HEK293 (cell line): ENCODE results near the gene STAB1.

ENCODE experiments used
- CTCF ChIA-PET: fragments of 350-600 bp; formaldehyde crosslinking; extraction: SDS; loops from one replicate; lab custom pipeline; 2021; ENCODE audit warnings: antibody characterized with exemption; lab: Yijun Ruan, JAX
- POLR2A ChIA-PET: fragments of 300-600 bp; formaldehyde crosslinking; extraction: SDS; loops from one replicate; lab custom pipeline; 2020; ENCODE audit warnings: antibody characterized with exemption, inconsistent platforms; lab: Yijun Ruan, JAX
- H3K27ac ChIP-seq: fragments of 200-500 bp; sonication (Bioruptor generic); 2 replicates; pipeline ENCODE4 v1.5.1; 2014; ENCODE audit warnings: low read depth, low read length, control low read depth, inconsistent platforms; ENCODE audit errors: extremely low read depth
- H3K36me3 ChIP-seq, 2 experiments: fragments of 200-500 bp in 1 of 2; sonication (Bioruptor generic) in 1 of 2; 1 replicate in 1 of 2; 2 replicates in 1 of 2; pipeline ENCODE4 v1.5.1; 2014 to 2017; ENCODE audit warnings: inconsistent platforms in 2 of 2, low read length in 2 of 2; ENCODE audit not compliant: control insufficient read depth in 2 of 2, insufficient read depth in 1 of 2
- H3K4me1 ChIP-seq: fragments of 200-500 bp; sonication (Bioruptor generic); 2 replicates; pipeline ENCODE4 v1.5.1; 2014; ENCODE audit warnings: mild to moderate bottlenecking, low read length, inconsistent platforms; ENCODE audit not compliant: control insufficient read depth, insufficient read depth
- H3K4me3 ChIP-seq: 2 replicates; pipeline ENCODE4 v1.5.1; 2011; ENCODE audit warnings: low read depth, mild to moderate bottlenecking, control low read depth, low read length, moderate library complexity
- H3K9me3 ChIP-seq: fragments of 200-500 bp; sonication (Bioruptor generic); 2 replicates; pipeline ENCODE4 v1.5.1; 2014; ENCODE audit warnings: low read depth, low read length, inconsistent platforms; ENCODE audit not compliant: control insufficient read depth, insufficient read depth
- GLIS1 ChIP-seq: fragments of 450-650 bp; formaldehyde crosslinking; IDR thresholded peaks from 2 replicates; pipeline ENCODE4 v1.5.1; 2016; ENCODE audit warnings: missing biosample characterization, missing genetic modification characterization
- KLF10 ChIP-seq: fragments of 450-650 bp; IDR thresholded peaks from 2 replicates; pipeline ENCODE4 v1.5.1; 2018; ENCODE audit warnings: missing biosample characterization, mild to moderate bottlenecking, missing genetic modification characterization
- KLF9 ChIP-seq: fragments of 450-650 bp; formaldehyde crosslinking; IDR thresholded peaks from 2 replicates; pipeline ENCODE4 v1.5.1; 2016; ENCODE audit warnings: missing biosample characterization, missing genetic modification characterization, low read depth
- PRDM1 ChIP-seq: fragments of 450-650 bp; formaldehyde crosslinking; IDR thresholded peaks from 2 replicates; pipeline ENCODE4; 2016; ENCODE audit warnings: missing biosample characterization, missing genetic modification characterization
- SCRT2 ChIP-seq: fragments of 450-650 bp; formaldehyde crosslinking; IDR thresholded peaks from 2 replicates; pipeline ENCODE4 v1.5.1; 2016; ENCODE audit warnings: missing biosample characterization, missing genetic modification characterization
- SETDB1 ChIP-seq: IDR thresholded peaks from one replicate; pipeline ENCODE4 v1.6.1; 2017; ENCODE audit warnings: mild to moderate bottlenecking, low read length, moderate library complexity, mixed read lengths; ENCODE audit not compliant: insufficient read length
- YY2 ChIP-seq: fragments of 450-650 bp; formaldehyde crosslinking; IDR thresholded peaks from 2 replicates; pipeline ENCODE4 v1.5.1; 2016; ENCODE audit warnings: missing biosample characterization, missing genetic modification characterization
- ZBTB10 ChIP-seq: fragments of 450-650 bp; formaldehyde crosslinking; IDR thresholded peaks from 2 replicates; pipeline ENCODE4 v1.5.1; 2016; ENCODE audit warnings: missing biosample characterization, missing genetic modification characterization
- ZBTB6 ChIP-seq: fragments of 450-650 bp; formaldehyde crosslinking; IDR thresholded peaks from 2 replicates; pipeline ENCODE4 v1.5.1; 2017; ENCODE audit warnings: missing biosample characterization, missing genetic modification characterization
- ZBTB8A ChIP-seq: fragments of 450-650 bp; formaldehyde crosslinking; IDR thresholded peaks from 2 replicates; pipeline ENCODE4 v1.5.1; 2016; ENCODE audit warnings: missing biosample characterization, missing genetic modification characterization
- ZFP3 ChIP-seq: fragments of 450-650 bp; formaldehyde crosslinking; IDR thresholded peaks from 2 replicates; pipeline ENCODE4 v1.5.1; 2016; ENCODE audit warnings: low read depth, missing biosample characterization, missing genetic modification characterization
- ZIC2 ChIP-seq: fragments of 450-650 bp; formaldehyde crosslinking; IDR thresholded peaks from 2 replicates; pipeline ENCODE4 v1.5.1; 2016; ENCODE audit warnings: missing biosample characterization, missing genetic modification characterization
- ZNF174 ChIP-seq: fragments of 450-650 bp; formaldehyde crosslinking; IDR thresholded peaks from 2 replicates; pipeline ENCODE4 v1.5.0; 2017; ENCODE audit warnings: missing biosample characterization, mild to moderate bottlenecking, missing genetic modification characterization
- ZNF19 ChIP-seq: fragments of 450-650 bp; formaldehyde crosslinking; IDR thresholded peaks from 2 replicates; pipeline ENCODE4; 2016; ENCODE audit warnings: missing biosample characterization, missing genetic modification characterization, low read depth
- ZNF221 ChIP-seq: fragments of 450-650 bp; formaldehyde crosslinking; IDR thresholded peaks from 2 replicates; pipeline ENCODE4 v1.5.1; 2017; ENCODE audit warnings: missing biosample characterization, missing genetic modification characterization, borderline replicate concordance
- ZNF366 ChIP-seq: fragments of 450-650 bp; formaldehyde crosslinking; conservative IDR thresholded peaks from 2 replicates; pipeline ENCODE4 v1.5.1; 2016; ENCODE audit warnings: missing biosample characterization, missing genetic modification characterization
- ZNF398 ChIP-seq: fragments of 450-650 bp; formaldehyde crosslinking; IDR thresholded peaks from 2 replicates; pipeline ENCODE4 v1.5.1; 2017; ENCODE audit warnings: missing biosample characterization, missing genetic modification characterization
- ZNF555 ChIP-seq: fragments of 450-650 bp; formaldehyde crosslinking; conservative IDR thresholded peaks from 2 replicates; pipeline ENCODE4 v1.5.1; 2017; ENCODE audit warnings: missing biosample characterization, mild to moderate bottlenecking, missing genetic modification characterization, inconsistent platforms
- ZNF704 ChIP-seq: fragments of 450-650 bp; formaldehyde crosslinking; IDR thresholded peaks from 2 replicates; pipeline ENCODE4 v1.5.1; 2016; ENCODE audit warnings: missing biosample characterization, missing genetic modification characterization
- ZSCAN18 ChIP-seq: fragments of 450-650 bp; formaldehyde crosslinking; IDR thresholded peaks from 2 replicates; pipeline ENCODE4 v1.5.1; 2016; ENCODE audit warnings: missing biosample characterization, missing genetic modification characterization
- TF ChIP-seq, protein P1 (sequence below): fragments of 450-650 bp; formaldehyde crosslinking; IDR thresholded peaks from 2 replicates; pipeline ENCODE4 v1.5.1; 2016; ENCODE audit warnings: missing biosample characterization, missing genetic modification characterization
- TF ChIP-seq, protein P2 (sequence below): fragments of 450-650 bp; formaldehyde crosslinking; IDR thresholded peaks from 2 replicates; pipeline ENCODE4 v1.5.1; 2017; ENCODE audit warnings: missing biosample characterization, missing genetic modification characterization

STAB1 gene

DNA sequence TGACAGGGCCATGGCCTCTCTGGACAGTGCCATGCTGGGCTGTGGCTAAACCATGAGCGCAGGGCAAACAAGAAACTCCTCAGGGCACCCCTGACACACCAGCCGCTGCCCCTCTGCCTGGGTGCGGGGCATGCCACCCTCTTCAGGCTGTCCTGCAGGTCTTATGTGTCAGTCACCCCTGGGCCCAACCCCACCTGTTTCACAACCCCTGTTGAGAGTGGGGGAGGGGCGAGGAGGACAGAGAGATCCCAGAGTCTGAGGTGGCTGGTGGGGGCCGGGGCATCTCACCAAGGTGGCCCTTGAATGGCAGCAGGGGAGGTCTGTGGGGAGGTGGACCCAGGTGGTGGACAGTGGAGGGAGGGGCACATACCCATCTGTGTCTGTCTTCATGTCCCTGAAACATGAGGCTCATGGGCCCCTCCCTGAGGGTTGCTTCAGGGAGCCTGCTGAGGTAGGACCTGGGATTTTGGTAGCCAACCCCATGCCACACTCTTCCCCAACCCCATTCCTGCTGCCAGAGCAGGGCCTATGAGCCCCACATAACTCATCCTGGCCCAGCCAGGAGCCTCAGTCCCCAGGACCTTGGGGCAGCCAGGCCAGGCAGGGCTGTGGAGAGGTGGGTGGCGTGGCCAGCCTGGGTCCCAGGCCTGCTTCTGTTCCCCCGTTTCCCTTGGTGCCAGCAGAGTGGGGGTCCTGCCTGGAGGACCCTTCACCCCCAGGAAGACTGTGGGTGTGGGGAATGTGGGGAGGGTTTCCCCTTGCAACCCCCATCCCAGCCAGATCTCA lies 1.7 kb upstream of the STAB1 start:
- POLR2A ChIA-PET: no interaction called here
- CTCF ChIA-PET: no interaction called here
- Histone ChIP-seq H3K36me3 (peaks cover 0 to 47% of the 10 kb centered on the region in 2 experiments; a peak in 1 of 3 replicates), H3K4me1 (no peaks in the 10 kb centered on the region), H3K27ac (no peak overlapping the region), H3K4me3 (no peak overlapping the region), H3K9me3 (no peaks in the 10 kb centered on the region)
- TF ChIP-seq KLF10 (tag by site-specific recombination) (no peak), YY2 (tag by site-specific recombination) (no peak), ZFP3 (tag by site-specific recombination) (no peak), PRDM1 (tag by site-specific recombination) (no peak), ZBTB6 (tag by site-specific recombination) (no peak), SCRT2 (0 out of 2 replicates have a peak, but pooled peaks have one; percentile 11), SETDB1 (no peak), KLF9 (no peak), ZIC2 (tag by site-specific recombination) (peak; percentile 44), GLIS1 (tag by site-specific recombination) (peak; percentile 83), ZNF704 (tag by site-specific recombination) (no peak), ZNF174 (tag by site-specific recombination) (no peak), ZNF366 (no peak)
- TF ChIP-seq, protein P1, sequence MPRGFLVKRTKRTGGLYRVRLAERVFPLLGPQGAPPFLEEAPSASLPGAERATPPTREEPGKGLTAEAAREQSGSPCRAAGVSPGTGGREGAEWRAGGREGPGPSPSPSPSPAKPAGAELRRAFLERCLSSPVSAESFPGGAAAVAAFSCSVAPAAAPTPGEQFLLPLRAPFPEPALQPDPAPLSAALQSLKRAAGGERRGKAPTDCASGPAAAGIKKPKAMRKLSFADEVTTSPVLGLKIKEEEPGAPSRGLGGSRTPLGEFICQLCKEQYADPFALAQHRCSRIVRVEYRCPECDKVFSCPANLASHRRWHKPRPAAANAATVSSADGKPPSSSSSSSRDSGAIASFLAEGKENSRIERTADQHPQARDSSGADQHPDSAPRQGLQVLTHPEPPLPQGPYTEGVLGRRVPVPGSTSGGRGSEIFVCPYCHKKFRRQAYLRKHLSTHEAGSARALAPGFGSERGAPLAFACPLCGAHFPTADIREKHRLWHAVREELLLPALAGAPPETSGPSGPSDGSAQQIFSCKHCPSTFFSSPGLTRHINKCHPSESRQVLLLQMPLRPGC (tag by site-specific recombination): no peak
- TF ChIP-seq, protein P2, sequence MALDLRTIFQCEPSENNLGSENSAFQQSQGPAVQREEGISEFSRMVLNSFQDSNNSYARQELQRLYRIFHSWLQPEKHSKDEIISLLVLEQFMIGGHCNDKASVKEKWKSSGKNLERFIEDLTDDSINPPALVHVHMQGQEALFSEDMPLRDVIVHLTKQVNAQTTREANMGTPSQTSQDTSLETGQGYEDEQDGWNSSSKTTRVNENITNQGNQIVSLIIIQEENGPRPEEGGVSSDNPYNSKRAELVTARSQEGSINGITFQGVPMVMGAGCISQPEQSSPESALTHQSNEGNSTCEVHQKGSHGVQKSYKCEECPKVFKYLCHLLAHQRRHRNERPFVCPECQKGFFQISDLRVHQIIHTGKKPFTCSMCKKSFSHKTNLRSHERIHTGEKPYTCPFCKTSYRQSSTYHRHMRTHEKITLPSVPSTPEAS: no peak

DNA sequence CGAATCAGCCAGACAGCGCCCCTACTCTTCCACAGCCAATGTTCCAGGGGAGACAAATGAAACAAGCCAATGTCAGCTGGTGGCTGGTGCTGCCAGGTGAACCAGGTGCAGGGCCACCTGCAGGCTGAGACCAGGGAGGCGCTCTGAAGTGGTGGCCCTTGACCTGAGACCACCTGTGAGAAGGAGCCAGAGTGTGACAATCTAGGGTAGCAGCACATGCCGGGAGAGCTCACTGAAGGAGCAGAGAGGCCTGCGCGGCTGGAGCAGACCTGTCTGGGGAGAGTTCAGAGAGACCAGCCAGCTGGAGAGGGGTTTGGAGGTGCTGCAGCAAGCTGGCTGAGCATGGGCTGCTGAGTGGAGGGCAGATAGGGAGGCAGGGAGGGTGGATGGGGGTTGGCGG lies 693 bp upstream of the STAB1 start:
- POLR2A ChIA-PET: no interaction called here
- Histone ChIP-seq H3K27ac (no peak overlapping the region), H3K9me3 (no peaks in the 10 kb centered on the region)
- TF ChIP-seq ZBTB8A (tag by site-specific recombination): no peak
- no peak for TF ChIP-seq ZNF221 (tag by site-specific recombination)
- TF ChIP-seq ZNF19 (tag by site-specific recombination): no peak
- TF ChIP-seq ZSCAN18 (tag by site-specific recombination): no peak
- no peak for TF ChIP-seq ZNF398
- no peak for TF ChIP-seq ZBTB10
- TF ChIP-seq ZNF555 (tag by site-specific recombination): no peak
- peak; percentile 56 for TF ChIP-seq GLIS1 (tag by site-specific recombination)
- TF ChIP-seq, all 188 proteins: peak for 1
- CTCF ChIA-PET: no interaction called here
- Histone ChIP-seq H3K4me3 (no peak overlapping the region), H3K36me3 (peaks cover 0 to 38% of the 10 kb centered on the region in 2 experiments; a peak in 1 of 3 replicates), H3K4me1 (no peaks in the 10 kb centered on the region)
